Central memory CD4-positive, alpha-beta T cell (primary cell): Measurements from ENCODE around the gene MASP2.

Experiments used
- DNase-seq: peaks from one replicate; pipeline ENCODE4 v3.0.0; 2022

The MASP2 gene

DNA sequence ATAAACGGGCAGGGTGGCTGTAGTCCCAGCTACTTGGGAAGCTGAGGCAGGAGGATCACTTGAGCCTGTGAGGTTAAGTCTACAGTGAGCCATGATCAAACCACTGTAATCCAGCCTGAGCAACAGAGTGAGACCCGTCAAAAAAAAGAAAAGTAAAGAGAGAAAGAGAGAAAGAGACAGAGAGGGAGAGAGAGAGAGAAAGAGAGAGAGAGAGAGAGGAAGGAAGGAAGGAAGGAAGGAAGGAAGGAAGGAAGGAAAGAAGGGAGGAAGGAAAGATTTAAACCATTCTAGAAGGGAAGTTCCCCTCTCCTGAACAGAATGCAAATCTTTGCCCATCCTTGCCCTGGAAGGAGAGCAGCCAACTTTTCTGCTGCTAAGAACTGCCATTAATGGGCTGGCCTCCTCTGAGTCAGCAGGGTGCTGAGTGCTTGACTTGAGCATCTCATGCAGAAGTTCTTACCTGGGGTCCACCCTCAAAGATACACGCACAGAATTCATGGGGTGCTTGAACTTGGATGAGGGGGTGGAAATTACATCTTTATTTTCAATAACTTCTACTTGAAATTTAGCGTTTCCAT, 59.1 kb downstream of the MASP2 start:
- no peak for DNase-seq

DNA sequence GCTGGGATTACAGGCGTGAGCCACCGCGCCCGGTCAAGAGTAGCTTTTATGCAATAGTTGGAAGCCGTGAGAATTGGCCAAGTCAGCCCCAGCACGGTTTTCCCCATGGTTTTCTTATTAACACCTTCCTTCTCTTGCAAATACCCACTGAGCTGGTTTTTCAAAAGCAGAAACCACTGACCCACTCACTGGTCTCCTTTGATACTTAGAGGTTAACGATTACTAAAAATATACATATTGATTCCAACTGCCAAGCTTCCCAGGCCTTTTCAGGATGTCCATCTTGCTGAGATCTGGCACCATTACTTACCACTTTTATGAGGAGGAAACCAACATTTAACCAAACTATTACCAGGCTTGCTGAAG, 60.5 kb downstream of the MASP2 start:
- DNase-seq, result no peak

DNA sequence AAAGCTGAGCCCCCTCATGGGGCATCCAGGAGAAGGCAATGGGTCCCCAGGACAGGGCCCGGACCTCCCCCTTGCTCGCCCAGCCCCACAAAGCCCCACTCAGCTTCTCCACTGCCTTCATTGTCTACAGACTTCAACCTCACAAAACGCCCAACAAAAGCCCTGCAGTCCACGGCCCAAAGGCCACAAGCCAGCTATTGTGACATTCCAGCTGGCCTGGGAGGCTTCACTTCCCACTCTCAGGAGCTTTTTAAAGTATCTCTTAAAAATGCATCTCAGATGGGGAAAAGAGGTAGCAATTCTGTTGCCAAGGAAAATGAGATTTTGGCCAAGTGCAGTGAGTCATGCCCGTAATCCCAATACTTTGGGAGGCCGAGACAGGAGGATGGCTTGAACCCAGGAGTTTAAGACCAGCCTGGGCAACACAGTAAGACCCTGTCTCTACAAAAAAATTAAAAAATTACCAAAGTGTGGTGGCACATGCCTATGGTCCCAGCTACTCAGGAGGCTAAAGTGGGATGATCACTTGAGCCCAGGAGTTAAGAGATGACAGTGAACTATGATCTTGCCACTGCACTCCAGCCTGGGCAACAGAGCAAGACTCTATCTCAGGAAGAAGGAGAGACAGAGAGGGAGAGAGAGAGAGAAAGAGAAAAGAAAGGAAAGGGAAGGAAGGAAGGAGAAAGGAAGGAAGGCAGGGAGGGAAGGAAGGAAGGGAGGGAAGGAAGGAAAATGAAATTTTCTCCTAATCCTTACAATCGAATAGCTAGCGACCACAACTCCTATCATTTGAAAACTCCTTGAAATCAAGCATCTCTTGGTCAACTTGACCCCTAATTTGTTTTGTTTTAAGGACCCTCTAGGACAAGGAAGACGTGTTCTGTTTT, 66.0 kb downstream of the MASP2 start:
- no peak for DNase-seq

DNA sequence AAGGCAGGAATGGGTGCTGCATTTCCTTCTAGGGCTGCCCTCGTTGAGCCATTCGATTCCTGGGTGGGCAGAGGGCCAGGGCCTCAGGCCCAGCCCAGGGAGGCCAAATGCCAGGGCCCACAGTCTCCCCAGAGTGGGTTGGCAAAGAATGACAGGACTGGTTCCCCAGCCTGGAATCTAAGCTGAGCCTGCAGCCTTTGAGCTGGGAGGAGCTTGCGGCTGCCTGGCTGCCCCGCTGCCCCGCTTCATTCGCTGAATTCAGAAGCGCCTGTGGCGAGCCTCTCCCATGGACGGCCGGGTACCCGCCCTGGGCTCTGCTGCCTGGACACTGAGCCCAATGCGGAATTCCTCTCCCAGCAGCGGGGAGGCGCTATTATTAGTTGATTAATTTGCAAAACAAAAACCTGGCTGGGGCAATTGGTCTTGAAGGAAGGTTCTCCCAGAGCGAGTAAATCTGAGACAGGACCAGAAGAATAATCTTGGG, 66.9 kb downstream of the MASP2 start:
- DNase-seq, result no peak

DNA sequence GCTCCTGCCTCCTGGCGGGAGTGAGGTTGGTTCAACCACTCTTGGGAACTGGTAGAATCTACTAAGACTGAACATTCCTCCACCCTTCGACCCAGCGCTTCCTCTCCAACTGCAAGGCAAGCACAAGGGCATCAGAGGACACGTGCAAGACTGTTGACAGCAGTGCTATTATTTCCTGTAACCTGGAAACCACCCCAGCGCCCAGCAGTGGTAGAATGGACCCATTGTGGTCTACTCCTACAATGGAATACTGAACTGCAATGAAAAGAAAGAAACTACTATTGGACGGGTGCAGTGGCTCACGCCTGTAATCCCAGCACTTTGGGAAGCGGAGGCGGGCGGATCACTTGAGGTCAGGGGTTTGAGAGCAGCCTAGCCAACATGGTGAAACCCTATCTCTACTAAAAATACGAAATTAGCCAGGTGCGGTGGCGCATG, 67.5 kb downstream of the MASP2 start:
- DNase-seq, result no peak

DNA sequence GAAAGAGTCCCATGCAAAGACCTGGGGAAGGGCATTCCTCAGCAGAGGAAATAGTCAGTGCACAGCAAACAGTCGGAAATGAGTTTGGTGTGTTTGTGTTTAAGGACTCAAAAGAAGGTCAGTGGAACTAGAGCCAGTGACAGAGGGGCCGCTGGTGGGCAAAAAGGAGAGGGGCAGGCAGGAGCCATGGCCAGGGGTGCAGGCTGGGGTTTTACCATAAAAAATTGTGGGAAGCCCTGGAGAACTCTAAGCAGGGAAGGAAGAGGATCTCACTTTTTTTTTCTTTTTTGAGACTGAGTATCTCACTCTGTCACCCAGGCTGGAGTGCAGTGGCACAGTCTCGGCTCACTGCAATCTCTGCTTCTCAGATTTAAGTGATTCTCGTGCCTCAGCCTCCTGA, 68.3 kb downstream of the MASP2 start:
- no peak for DNase-seq
